HL-60 (cell line): ENCODE results near the gene TAS2R20.

Experiments used
- CTCF ChIP-seq: IDR thresholded peaks from one replicate; pipeline ENCODE4 v1.5.1; 2011; ENCODE audit warnings: low read length, control low read depth, inconsistent platforms; ENCODE audit not compliant: insufficient read depth
- GABPA ChIP-seq: IDR thresholded peaks from 2 replicates; pipeline ENCODE4 v1.6.1; 2012; ENCODE audit warnings: low read depth
- POLR2AphosphoS5 ChIP-seq: IDR thresholded peaks from 2 replicates; pipeline ENCODE4 v1.6.1; 2012; ENCODE audit warnings: low read depth
- TF ChIP-seq, protein P1 (sequence below): IDR thresholded peaks from 2 replicates; pipeline ENCODE4 v1.6.1; 2012; ENCODE audit warnings: low read depth; ENCODE audit not compliant: insufficient replicate concordance

- TF ChIP-seq POLR2AphosphoS5: no peak
- no peak for TF ChIP-seq CTCF
- TF ChIP-seq GABPA: no peak
- TF ChIP-seq, protein P1, sequence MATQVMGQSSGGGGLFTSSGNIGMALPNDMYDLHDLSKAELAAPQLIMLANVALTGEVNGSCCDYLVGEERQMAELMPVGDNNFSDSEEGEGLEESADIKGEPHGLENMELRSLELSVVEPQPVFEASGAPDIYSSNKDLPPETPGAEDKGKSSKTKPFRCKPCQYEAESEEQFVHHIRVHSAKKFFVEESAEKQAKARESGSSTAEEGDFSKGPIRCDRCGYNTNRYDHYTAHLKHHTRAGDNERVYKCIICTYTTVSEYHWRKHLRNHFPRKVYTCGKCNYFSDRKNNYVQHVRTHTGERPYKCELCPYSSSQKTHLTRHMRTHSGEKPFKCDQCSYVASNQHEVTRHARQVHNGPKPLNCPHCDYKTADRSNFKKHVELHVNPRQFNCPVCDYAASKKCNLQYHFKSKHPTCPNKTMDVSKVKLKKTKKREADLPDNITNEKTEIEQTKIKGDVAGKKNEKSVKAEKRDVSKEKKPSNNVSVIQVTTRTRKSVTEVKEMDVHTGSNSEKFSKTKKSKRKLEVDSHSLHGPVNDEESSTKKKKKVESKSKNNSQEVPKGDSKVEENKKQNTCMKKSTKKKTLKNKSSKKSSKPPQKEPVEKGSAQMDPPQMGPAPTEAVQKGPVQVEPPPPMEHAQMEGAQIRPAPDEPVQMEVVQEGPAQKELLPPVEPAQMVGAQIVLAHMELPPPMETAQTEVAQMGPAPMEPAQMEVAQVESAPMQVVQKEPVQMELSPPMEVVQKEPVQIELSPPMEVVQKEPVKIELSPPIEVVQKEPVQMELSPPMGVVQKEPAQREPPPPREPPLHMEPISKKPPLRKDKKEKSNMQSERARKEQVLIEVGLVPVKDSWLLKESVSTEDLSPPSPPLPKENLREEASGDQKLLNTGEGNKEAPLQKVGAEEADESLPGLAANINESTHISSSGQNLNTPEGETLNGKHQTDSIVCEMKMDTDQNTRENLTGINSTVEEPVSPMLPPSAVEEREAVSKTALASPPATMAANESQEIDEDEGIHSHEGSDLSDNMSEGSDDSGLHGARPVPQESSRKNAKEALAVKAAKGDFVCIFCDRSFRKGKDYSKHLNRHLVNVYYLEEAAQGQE: no peak
Measured at GRCh38 chr12:10974965-10975364, 23.1 kb downstream of the TAS2R20 start.
